GM18907 (cell line): ENCODE results near the gene NAPG.
"Not testable (repeated sequence)": the region's sequence is repeated elsewhere in the genome, so short reads cannot be mapped to it uniquely, and the experiment has no call there.

Experiments used
- ATAC-seq: cut with Tn5 transposase; IDR thresholded peaks from one replicate; pipeline ENCODE4 v1.9.1; 2021; ENCODE audit warnings: mild to moderate bottlenecking, moderate library complexity; ENCODE audit not compliant: unreplicated experiment

The NAPG gene

DNA sequence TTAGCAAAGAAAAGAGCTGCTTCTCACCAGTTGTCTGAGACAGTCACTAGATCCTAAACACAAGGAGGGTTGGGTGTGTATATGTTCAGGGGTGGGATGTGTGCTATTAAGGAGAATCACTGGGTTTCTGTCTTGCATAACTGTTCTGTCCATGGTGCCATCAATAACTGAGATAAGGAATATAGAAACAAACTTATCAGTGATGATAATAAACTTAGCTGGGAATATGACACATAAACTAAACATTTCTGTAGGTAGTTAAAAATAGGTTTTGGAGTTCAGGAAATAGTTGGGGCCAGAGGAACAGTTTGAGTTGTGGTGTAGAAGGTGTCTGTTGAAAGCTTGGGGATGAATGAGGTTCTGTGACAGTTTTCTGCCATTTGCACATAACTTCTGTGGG is 17.4 kb downstream of the NAPG start:
- ATAC-seq: no peak

DNA sequence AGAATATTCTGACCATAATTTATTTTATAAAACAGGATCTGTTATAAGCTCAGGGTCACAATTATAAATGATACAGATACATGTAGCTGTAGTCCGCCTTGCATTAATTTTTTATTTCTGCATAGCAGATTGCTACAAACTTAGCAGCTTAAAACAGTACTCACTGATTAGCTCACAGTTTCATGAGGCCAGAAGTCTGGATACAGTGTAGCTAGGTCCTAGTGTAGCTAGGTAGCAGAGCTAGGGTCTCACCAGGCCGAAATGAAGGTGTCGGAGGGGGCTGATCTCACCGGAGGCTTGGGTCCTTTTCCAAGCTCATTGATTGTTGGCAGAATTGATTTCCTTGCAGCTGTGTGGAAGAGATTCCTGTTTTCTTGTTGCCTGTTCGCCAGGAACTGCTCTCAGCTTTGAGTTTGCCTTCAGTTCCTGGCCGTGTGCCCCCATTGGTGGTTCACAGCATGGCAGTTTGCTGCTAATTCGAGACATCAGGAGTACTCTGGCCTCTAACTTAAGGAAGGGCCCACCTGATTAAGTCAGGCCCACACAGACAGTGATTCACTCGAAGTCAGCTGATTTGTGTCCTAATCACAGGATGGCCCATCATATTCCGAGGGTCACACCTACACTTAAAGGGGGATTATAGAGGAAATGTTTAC is 18.4 kb downstream of the NAPG start:
- no peak for ATAC-seq

- ATAC-seq: no peak
Observed at GRCh38 chr18:10546557-10547300, 20.9 kb downstream of the NAPG start.

- ATAC-seq: no peak
Observed at GRCh38 chr18:10552226-10552625, 26.4 kb downstream of the NAPG start.

- ATAC-seq: not testable (repeated sequence)
Observed at GRCh38 chr18:10556251-10556650, 30.4 kb downstream of the NAPG start.

DNA sequence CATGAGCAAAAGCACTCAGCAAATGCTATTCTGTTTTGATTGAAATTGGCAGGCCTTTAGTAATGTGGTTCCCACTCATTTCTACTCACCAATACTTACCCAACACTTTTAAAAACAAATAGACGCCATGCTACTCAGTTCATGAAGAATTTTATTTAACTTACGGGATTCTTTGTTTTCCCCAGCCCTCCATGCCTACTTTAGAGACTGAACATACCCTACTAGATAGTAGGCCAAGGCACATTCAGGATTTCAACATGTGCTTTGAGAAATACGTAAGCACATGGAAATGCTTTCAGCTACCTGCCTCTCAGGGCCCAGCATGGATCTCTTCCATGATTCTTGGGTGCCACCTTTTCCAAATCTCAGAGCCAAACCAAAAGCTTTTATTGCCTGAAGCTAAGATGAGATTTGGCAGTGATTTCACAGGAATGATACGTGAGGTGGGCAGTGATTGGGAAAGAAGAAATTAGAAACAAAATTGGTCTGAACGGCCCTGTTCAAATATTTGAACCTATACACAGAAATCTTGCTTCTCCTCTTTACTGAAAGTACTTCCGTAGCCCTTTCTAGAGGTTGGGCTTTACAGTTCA is 31.4 kb downstream of the NAPG start:
- no peak for ATAC-seq

GRCh38 chr18:10558243-10558966 is 32.6 kb downstream of the NAPG start:
- ATAC-seq: no peak

- ATAC-seq: no peak
Observed at GRCh38 chr18:10558967-10559298, 33.1 kb downstream of the NAPG start.

- peak; percentile 43 for ATAC-seq
Observed at GRCh38 chr18:10559553-10560451, 34.0 kb downstream of the NAPG start.

DNA sequence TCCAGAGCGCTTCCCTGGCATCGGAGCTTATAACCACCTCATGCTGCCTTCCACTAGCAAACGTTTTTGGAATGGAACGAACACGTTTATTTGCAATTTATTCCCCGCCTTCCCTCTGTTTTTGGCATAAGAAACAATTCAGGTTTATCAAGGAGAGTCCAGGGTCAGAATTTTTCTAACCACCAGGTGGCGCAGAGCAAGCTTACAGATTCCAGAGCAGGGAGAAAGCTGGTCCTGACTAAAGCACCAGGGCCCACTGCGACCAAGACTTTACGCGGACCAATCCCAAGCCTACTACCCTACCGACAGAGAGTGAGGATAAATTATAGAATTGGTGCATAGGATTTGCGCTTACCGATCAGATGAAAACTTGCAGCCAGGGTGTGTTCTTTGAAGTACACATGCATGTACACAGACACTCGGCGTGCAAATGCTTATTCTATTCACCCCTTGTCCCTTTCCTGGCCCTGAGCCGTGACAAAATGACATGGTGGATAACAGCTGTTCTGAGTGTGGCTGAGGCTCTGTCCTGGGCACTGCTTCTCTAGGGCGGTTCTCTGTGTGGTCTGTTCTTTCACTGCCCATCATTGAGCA is 34.7 kb downstream of the NAPG start:
- ATAC-seq: peak; percentile 52

DNA sequence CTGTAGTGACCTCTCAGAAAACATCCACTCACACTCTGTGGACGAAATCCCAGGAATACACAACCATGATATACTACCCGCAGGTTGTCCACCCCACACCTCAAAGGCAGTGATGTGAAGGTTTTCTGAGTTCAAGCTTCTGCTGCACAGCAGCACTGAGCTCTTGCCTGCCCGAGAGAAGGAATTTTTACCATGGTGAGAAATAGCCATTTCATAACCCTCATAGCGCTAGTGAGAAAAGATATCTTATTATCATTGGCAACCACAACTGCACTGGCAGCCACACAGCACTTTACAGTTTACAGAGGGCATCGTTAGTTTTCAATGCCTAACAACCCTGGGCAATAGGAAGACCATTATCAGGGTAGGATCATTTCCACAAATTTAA is 36.9 kb downstream of the NAPG start:
- ATAC-seq: no peak

GRCh38 chr18:10563886-10564285 is 38.1 kb downstream of the NAPG start:
- no peak for ATAC-seq

- ATAC-seq: no peak
Observed at GRCh38 chr18:10564975-10565773, 39.3 kb downstream of the NAPG start.

GRCh38 chr18:10565835-10566234 is 40.0 kb downstream of the NAPG start:
- no peak for ATAC-seq

GRCh38 chr18:10566390-10566789 is 40.6 kb downstream of the NAPG start:
- ATAC-seq: no peak

- ATAC-seq: not testable (repeated sequence)
Observed at GRCh38 chr18:10569941-10570340, 44.1 kb downstream of the NAPG start.

DNA sequence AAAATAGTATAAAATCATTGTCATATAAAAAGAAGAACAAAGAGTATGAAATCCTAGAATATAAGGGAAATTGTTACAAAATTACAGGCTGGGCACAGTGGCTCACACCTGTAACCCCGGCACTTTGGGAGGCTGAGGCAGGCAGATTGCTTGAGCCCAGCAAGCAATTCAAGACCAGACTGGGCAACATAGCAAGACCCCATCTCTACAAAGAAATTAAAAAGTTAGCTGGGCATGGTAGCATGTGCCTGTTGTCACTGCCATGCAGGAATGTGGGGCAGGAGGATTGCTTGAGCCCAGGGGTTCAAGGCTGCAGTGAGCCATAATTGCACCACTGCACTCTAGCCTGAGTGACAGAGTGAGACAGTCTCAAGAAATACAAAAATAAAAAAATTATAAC is 44.8 kb downstream of the NAPG start:
- ATAC-seq: no peak

DNA sequence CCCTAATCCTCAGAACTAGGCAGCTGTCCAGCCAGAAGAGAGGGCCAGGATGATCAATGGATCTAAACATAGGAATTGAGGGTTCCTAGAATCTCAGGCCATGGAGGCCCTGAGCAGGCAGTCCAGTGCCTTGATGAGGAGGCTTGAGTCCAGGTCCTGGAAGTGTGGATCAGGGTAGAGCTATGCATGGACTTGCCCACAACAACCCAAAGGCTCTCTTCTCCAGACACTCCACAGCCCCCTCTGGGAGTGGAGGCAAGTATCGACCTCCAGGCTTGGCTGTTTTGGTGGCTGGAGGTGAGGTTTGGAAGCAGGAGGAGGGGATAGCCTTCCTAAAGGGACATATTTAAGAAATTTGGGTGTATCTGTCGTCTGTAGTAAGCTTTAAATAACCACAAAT is 45.7 kb downstream of the NAPG start:
- no peak for ATAC-seq

- ATAC-seq: not testable (repeated sequence)
Observed at GRCh38 chr18:10573261-10573660, 47.4 kb downstream of the NAPG start.
